Stimulated activated CD4-positive, alpha-beta T cell treated with anti-CD3 and anti-CD28 coated beads, Interleukin-4, amount 100 ng/mL, for 48 hours (primary cell): ENCODE measurements around the gene ACACA.

Source experiments
- DNase-seq, 2 donors: peaks; one replicate each; pipeline ENCODE4 v3.0.0-alpha.2; 2020; ENCODE audit warnings: low read depth in 2 of 2

The ACACA gene

GRCh38 chr17:37037590-37038155 is 369.0 kb downstream of the ACACA start:
- no peak for DNase-seq
